ENCODE results near the gene NUF2.

DNA sequence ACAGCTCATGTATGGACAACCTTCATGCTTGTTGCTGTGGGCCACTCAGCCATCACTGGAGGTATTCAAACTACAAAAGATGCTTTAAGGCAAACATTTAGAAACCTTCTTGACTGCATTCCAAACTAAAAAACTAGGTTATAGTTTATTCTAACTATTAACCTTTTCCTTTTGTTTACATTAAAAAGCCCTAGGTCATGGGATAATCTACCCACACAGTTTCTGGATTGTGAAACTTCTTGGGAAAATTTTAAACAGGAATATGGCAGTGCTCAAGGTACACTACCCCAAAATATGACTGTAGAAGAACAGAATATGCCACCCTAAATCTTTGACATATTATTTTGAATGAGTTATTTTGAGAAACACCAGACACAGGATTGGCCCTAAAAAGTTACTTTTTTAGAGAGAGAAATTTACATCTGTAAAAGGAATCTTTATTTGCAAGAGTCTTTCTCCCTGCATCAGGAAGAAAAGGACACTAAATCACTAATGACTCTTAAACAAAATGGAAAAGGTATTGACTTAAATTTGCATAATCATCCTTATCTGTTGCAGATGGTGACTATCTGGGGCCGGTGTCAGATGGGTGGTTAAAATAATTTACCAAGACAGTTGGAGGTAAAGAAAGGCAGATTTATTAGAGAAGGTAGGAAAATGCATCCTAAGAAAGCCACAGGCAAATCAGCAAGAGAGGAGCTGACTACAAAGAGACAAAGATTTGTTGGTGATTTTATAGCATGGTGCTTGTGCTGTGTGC, 25.1 kb upstream of the NUF2 start:
- TF ChIP-seq POLR2A (IDR thresholded peaks at IDR 0.05): no peak
- TF ChIP-seq, protein P1, sequence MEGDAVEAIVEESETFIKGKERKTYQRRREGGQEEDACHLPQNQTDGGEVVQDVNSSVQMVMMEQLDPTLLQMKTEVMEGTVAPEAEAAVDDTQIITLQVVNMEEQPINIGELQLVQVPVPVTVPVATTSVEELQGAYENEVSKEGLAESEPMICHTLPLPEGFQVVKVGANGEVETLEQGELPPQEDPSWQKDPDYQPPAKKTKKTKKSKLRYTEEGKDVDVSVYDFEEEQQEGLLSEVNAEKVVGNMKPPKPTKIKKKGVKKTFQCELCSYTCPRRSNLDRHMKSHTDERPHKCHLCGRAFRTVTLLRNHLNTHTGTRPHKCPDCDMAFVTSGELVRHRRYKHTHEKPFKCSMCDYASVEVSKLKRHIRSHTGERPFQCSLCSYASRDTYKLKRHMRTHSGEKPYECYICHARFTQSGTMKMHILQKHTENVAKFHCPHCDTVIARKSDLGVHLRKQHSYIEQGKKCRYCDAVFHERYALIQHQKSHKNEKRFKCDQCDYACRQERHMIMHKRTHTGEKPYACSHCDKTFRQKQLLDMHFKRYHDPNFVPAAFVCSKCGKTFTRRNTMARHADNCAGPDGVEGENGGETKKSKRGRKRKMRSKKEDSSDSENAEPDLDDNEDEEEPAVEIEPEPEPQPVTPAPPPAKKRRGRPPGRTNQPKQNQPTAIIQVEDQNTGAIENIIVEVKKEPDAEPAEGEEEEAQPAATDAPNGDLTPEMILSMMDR (IDR thresholded peaks at IDR 0.05): no peak
- TF ChIP-seq POLR2AphosphoS5 (IDR thresholded peaks at IDR 0.05): no peak

All from upper lobe of left lung (tissue), 4 donors.